Measurements from ENCODE around the gene VPS37B. TPM values are rescaled to one million over a fixed set of nuclear protein-coding genes. Genes with fewer than 3 reads are reported as not detected.

The VPS37B gene
- polyA plus RNA-seq, 1 of the 3 experiments (the other 2 are of a cell fraction): 41.1 TPM

DNA sequence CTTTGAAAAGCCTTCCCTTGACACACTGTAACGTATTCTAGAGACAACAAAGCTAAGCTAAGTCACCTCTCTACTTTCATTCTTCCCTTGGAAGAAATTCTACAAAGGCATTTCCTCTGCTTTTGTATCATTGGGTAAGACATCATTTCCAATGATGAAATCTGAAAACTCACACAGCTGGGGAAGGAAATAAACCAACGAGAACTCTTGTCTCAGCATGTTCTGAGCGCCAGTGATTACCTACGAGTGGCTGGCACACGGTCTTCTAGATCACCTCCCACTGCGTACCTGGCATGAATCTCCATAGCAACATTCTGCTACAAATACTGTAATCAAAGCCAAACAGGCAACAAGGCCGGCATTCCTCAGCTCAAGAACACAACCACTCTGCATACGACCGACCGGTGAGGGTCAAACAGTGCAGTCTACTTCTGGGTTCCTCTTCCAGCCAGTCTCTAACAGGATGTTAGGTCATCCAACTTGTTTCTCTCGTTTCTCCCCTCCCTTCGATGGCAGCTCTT lies 7.6 kb downstream of the VPS37B start:
- no peaks in the 10 kb centered on the region for H3K9me2 ChIP-seq
- WGBS (ENCODE audit: low lambda C conversion rate): 85% methylated on average over 12 of the region's 12 CpGs
- no peaks in the 10 kb centered on the region for H3K9me3 ChIP-seq
- H3F3A ChIP-seq (replicated peaks; ENCODE audit: insufficient read depth): peaks cover 21% of the 10 kb centered on the region
- no peak for TF ChIP-seq MEF2A (IDR thresholded peaks at IDR 0.05; ENCODE audit: borderline replicate concordance, low read depth)
- no peak for TF ChIP-seq NFIC (IDR thresholded peaks at IDR 0.05; ENCODE audit: borderline replicate concordance)
- no peak for TF ChIP-seq NRF1 (IDR thresholded peaks at IDR 0.05; ENCODE audit: low read depth, low read length)
- ChIA-PET POLR2A (no interaction called here), CTCF (interaction anchor here (0.8 to 1.8 kb wide), 6 partner anchors 8 to 26 kb away, joined by 3 to 5 read pairs (median 4); no protein-coding TSS in a partner anchor)
- no peak for DNase-seq
- H3K9ac ChIP-seq: no peak overlapping the region
- peak overlapping the region; percentile 20 for H3K4me2 ChIP-seq
- H3K36me3 ChIP-seq (replicated peaks in 1 of 2; ENCODE audit: control insufficient read depth in 1 of 2, insufficient read depth in 2 of 2, low read length in 1 of 2): no peaks in the 10 kb centered on the region
- peak overlapping the region in 1 of 2 experiments; percentile 44; a peak in 2 of 4 replicates for H3K27ac ChIP-seq (ENCODE audit: low read depth in 2 of 2, low read length in 1 of 2)
- peaks cover 5 to 39% of the 10 kb centered on the region in 2 experiments; a peak in 3 of 4 replicates for H3K4me1 ChIP-seq (ENCODE audit: control insufficient read depth in 1 of 2, insufficient read depth in 2 of 2, low read depth in 1 of 2, low read length in 1 of 2)
- no peaks in the 10 kb centered on the region for H3K27me3 ChIP-seq (ENCODE audit: insufficient read depth)
- no peak overlapping the region for H3K4me3 ChIP-seq (ENCODE audit: low read depth in 2 of 2, low read length in 1 of 2)
- no peak overlapping the region for H2AFZ ChIP-seq (ENCODE audit: low read depth)
- H4K20me1 ChIP-seq (ENCODE audit: insufficient read depth): peaks cover 73% of the 10 kb centered on the region
- H3K79me2 ChIP-seq (ENCODE audit: insufficient read depth): peaks cover 99% of the 10 kb centered on the region

DNA sequence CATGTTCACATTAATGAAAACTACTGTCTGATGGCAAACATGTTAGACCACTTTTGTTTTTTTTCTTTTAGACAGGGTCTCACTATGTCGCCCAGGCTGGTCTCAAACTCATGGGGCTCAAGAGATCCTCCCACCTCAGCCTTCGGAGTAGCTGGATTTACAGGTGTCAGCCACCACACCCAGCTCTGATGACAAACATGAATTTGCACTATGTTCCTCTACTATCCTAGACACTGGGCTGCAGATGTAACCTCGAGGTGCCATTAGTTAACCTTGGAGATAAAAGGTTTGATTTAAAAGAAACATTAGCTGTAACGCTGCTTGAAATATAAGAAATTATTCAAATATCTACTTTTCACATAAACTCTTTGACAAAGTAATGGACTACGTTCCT lies 8.1 kb downstream of the VPS37B start:
- H3K79me2 ChIP-seq (ENCODE audit: insufficient read depth): peaks cover 99% of the 10 kb centered on the region
- peaks cover 2 to 39% of the 10 kb centered on the region in 2 experiments; a peak in 3 of 4 replicates for H3K4me1 ChIP-seq (ENCODE audit: control insufficient read depth in 1 of 2, insufficient read depth in 2 of 2, low read depth in 1 of 2, low read length in 1 of 2)
- no peaks in the 10 kb centered on the region for H3K9me3 ChIP-seq
- no peak for DNase-seq
- TF ChIP-seq RXRA (IDR thresholded peaks at IDR 0.05; ENCODE audit: borderline replicate concordance, low read depth): no peak
- no peak for TF ChIP-seq NRF1 (IDR thresholded peaks at IDR 0.05; ENCODE audit: low read depth, low read length)
- no peak for TF ChIP-seq EP300 (IDR thresholded peaks at IDR 0.05; ENCODE audit: borderline replicate concordance in 1 of 2, low read depth in 1 of 2, low read length in 1 of 2)
- no peak for TF ChIP-seq NFIC (IDR thresholded peaks at IDR 0.05; ENCODE audit: borderline replicate concordance)
- no peak for TF ChIP-seq RFX5 (IDR thresholded peaks at IDR 0.05; ENCODE audit: low read length)
- TF ChIP-seq, protein P1, sequence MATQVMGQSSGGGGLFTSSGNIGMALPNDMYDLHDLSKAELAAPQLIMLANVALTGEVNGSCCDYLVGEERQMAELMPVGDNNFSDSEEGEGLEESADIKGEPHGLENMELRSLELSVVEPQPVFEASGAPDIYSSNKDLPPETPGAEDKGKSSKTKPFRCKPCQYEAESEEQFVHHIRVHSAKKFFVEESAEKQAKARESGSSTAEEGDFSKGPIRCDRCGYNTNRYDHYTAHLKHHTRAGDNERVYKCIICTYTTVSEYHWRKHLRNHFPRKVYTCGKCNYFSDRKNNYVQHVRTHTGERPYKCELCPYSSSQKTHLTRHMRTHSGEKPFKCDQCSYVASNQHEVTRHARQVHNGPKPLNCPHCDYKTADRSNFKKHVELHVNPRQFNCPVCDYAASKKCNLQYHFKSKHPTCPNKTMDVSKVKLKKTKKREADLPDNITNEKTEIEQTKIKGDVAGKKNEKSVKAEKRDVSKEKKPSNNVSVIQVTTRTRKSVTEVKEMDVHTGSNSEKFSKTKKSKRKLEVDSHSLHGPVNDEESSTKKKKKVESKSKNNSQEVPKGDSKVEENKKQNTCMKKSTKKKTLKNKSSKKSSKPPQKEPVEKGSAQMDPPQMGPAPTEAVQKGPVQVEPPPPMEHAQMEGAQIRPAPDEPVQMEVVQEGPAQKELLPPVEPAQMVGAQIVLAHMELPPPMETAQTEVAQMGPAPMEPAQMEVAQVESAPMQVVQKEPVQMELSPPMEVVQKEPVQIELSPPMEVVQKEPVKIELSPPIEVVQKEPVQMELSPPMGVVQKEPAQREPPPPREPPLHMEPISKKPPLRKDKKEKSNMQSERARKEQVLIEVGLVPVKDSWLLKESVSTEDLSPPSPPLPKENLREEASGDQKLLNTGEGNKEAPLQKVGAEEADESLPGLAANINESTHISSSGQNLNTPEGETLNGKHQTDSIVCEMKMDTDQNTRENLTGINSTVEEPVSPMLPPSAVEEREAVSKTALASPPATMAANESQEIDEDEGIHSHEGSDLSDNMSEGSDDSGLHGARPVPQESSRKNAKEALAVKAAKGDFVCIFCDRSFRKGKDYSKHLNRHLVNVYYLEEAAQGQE (IDR thresholded peaks at IDR 0.05; ENCODE audit: low read depth, low read length): no peak
- TF ChIP-seq, protein P2, sequence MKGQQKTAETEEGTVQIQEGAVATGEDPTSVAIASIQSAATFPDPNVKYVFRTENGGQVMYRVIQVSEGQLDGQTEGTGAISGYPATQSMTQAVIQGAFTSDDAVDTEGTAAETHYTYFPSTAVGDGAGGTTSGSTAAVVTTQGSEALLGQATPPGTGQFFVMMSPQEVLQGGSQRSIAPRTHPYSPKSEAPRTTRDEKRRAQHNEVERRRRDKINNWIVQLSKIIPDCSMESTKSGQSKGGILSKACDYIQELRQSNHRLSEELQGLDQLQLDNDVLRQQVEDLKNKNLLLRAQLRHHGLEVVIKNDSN (IDR thresholded peaks at IDR 0.05; ENCODE audit: borderline replicate concordance, low read depth): no peak
- no peak for TF ChIP-seq ELF1 (IDR thresholded peaks at IDR 0.05)
- TF ChIP-seq RAD21 (IDR thresholded peaks at IDR 0.05; ENCODE audit: low read length): no peak
- no peak for TF ChIP-seq YY1 (IDR thresholded peaks at IDR 0.05; ENCODE audit: low read depth)
- TF ChIP-seq SIN3A (IDR thresholded peaks at IDR 0.05; ENCODE audit: borderline replicate concordance, low read depth, low read length): no peak
- no peak for TF ChIP-seq POLR2AphosphoS5 (IDR thresholded peaks at IDR 0.05; ENCODE audit: low read depth, low read length)
- no peak for TF ChIP-seq FOXJ3 (CRISPR knock-in tag; IDR thresholded peaks at IDR 0.05)
- TF ChIP-seq RCOR1 (IDR thresholded peaks at IDR 0.05; ENCODE audit: low read length): no peak
- TF ChIP-seq GABPA (IDR thresholded peaks at IDR 0.05; ENCODE audit: low read depth): no peak
- no peak for TF ChIP-seq FOXM1 (IDR thresholded peaks at IDR 0.05; ENCODE audit: low read depth)
- TF ChIP-seq, protein P3, sequence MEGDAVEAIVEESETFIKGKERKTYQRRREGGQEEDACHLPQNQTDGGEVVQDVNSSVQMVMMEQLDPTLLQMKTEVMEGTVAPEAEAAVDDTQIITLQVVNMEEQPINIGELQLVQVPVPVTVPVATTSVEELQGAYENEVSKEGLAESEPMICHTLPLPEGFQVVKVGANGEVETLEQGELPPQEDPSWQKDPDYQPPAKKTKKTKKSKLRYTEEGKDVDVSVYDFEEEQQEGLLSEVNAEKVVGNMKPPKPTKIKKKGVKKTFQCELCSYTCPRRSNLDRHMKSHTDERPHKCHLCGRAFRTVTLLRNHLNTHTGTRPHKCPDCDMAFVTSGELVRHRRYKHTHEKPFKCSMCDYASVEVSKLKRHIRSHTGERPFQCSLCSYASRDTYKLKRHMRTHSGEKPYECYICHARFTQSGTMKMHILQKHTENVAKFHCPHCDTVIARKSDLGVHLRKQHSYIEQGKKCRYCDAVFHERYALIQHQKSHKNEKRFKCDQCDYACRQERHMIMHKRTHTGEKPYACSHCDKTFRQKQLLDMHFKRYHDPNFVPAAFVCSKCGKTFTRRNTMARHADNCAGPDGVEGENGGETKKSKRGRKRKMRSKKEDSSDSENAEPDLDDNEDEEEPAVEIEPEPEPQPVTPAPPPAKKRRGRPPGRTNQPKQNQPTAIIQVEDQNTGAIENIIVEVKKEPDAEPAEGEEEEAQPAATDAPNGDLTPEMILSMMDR (IDR thresholded peaks at IDR 0.05): no peak
- no peak for TF ChIP-seq CHD2 (IDR thresholded peaks at IDR 0.05; ENCODE audit: low read length, partially characterized antibody)
- TF ChIP-seq TAF1 (IDR thresholded peaks at IDR 0.05; ENCODE audit: borderline replicate concordance, low read depth, low read length): no peak
- no peaks in the 10 kb centered on the region for H3K9me2 ChIP-seq
- POLR2A ChIA-PET: no interaction called here
- WGBS (ENCODE audit: low lambda C conversion rate): 97% methylated on average over 5 of the region's 5 CpGs
- H3K4me2 ChIP-seq: peak overlapping the region; percentile 20
- H3K9ac ChIP-seq: no peak overlapping the region
- peaks cover 69% of the 10 kb centered on the region for H4K20me1 ChIP-seq (ENCODE audit: insufficient read depth)
- peaks cover 21% of the 10 kb centered on the region for H3F3A ChIP-seq (replicated peaks; ENCODE audit: insufficient read depth)
- H2AFZ ChIP-seq (ENCODE audit: low read depth): no peak overlapping the region
- H3K4me3 ChIP-seq (ENCODE audit: low read depth in 2 of 2, low read length in 1 of 2): no peak overlapping the region
- H3K27me3 ChIP-seq (ENCODE audit: insufficient read depth): no peaks in the 10 kb centered on the region
- H3K36me3 ChIP-seq (replicated peaks in 1 of 2; ENCODE audit: control insufficient read depth in 1 of 2, insufficient read depth in 2 of 2, low read length in 1 of 2): no peaks in the 10 kb centered on the region
- CTCF ChIA-PET: interaction anchor here (0.8 to 1.5 kb wide), 5 partner anchors 9 to 26 kb away, joined by 3 to 4 read pairs (median 3); no protein-coding TSS in a partner anchor
- H3K27ac ChIP-seq (ENCODE audit: low read depth in 2 of 2, low read length in 1 of 2): peak overlapping the region in 1 of 2 experiments; percentile 44; a peak in 2 of 4 replicates

All from SK-N-SH (cell line).